Astrocyte of the cerebellum (primary cell): ENCODE data around the gene PRDM15.

ENCODE experiments used
- DNase-seq: peaks from one replicate; pipeline ENCODE4 v3.0.0-alpha.2; 2011; ENCODE audit warnings: low read depth
- H3K4me3 ChIP-seq: 2 replicates; pipeline ENCODE4 v1.5.1; 2011; ENCODE audit warnings: mild to moderate bottlenecking, low read depth, low read length, moderate library complexity
- in situ Hi-C: cut with HindIII; loops from 2 replicates; pipeline ENCODE4 v1.10.0; 2017; ENCODE audit warnings: low sequenced_read_pairs
- TF ChIP-seq, protein P1 (sequence below): IDR thresholded peaks from 2 replicates; pipeline ENCODE4 v1.5.1; 2012; ENCODE audit warnings: low read length, low read depth, moderate library complexity, mild to moderate bottlenecking; ENCODE audit errors: missing control alignments

The PRDM15 gene

DNA sequence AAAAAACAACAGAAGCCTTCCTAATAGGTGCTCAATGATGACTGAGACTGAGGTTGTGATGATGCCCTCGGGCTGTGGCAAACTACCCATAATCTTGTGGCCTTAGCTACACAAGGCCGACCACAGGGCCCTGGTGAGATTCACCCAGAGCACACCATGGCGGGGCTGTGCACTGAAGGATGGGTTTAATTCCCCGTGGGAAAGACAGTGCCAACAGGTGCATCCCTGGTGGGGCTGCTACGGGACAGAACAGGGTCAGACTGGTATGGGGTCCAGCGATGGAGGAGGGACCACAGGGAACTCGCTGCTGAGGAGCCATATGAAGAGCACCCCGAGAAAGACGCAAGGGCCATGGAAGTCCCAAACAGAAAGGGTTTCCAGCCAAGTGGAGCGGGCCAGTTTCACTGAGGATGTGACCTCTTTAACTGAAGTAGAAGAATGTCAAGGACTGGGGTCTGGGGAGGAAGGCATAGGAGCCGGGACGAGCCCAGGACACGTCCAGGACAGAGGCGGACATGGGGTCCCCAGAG, 21.3 kb downstream of the PRDM15 start:
- DNase-seq, result no peak
- in situ Hi-C loops, result no loop called here
- H3K4me3 ChIP-seq, result no peak overlapping the region
- TF ChIP-seq, protein P1, sequence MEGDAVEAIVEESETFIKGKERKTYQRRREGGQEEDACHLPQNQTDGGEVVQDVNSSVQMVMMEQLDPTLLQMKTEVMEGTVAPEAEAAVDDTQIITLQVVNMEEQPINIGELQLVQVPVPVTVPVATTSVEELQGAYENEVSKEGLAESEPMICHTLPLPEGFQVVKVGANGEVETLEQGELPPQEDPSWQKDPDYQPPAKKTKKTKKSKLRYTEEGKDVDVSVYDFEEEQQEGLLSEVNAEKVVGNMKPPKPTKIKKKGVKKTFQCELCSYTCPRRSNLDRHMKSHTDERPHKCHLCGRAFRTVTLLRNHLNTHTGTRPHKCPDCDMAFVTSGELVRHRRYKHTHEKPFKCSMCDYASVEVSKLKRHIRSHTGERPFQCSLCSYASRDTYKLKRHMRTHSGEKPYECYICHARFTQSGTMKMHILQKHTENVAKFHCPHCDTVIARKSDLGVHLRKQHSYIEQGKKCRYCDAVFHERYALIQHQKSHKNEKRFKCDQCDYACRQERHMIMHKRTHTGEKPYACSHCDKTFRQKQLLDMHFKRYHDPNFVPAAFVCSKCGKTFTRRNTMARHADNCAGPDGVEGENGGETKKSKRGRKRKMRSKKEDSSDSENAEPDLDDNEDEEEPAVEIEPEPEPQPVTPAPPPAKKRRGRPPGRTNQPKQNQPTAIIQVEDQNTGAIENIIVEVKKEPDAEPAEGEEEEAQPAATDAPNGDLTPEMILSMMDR, result no peak

DNA sequence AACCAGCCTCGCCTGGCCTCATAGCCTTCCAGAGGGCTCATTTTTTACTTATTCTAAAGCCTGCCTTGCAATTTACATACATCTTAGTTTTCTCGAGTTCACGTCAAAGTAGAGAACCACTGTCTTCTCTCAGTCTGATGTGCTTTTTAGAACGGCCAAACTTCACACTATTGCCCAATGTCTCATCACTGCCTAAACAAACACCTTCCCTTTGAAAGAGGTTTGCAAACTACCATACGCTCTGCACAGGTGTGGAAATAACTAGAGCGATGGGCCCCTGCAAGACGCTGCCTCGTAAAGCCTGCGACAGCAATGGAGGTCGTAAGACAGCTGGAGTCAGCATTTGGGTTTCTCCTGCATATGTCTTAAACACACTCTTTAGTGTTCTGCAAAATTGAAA, 22.6 kb downstream of the PRDM15 start:
- no peak overlapping the region for H3K4me3 ChIP-seq
- in situ Hi-C loops, result no loop called here
- TF ChIP-seq, protein P1, result no peak
- no peak for DNase-seq

DNA sequence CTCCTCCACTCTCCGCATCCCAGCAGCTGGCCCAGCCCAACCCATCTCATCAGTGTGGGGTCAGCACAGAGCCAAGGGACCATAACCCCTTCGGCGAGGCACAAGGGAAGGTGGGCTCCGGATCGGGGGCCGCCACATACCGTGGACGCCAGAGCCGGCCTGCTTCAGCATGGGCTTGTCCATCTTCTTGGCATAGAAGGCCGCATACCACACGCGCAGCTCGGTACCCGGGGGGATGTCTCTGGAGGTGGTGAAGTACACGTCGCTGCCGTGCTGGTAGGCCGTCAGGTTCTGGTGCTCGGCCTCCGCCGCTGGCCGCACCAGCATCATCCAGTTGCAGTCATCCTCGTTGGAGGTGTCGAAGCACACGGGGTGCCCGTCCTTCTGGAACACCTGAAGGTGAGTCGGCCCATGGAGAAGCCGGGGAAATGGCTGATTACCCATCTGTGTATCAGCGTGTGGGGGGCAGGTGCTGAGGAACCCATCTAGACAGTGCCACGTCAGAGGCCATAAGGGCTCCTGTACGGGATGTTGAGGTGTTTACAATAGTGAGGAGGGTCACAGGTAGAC, 24.6 kb downstream of the PRDM15 start:
- TF ChIP-seq, protein P1, result no peak
- in situ Hi-C loops, result no loop called here

DNA sequence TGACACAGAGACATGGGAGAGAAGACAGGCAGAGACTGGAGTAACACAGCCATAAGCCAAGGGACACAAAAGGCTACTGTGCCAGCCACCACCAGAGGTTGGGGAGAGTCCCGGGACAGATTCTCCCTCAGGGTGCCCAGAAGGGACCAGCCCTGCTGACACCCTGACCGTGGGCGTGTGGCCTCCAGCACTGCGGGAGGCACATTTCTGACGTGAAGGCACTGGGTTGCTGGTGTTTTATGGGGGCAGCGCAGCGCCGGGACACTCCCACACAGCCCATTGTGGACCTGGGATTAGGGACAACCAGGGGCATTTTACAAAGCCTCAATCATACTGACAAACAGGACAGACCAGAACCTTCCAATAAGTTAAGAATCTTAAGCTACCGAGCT, 26.2 kb downstream of the PRDM15 start:
- TF ChIP-seq, protein P1, result no peak
- H3K4me3 ChIP-seq, result no peak overlapping the region
- in situ Hi-C loops, result no loop called here
- no peak for DNase-seq

More for the DNA sequence above, 24.6 kb downstream of the PRDM15 start:
- no peak overlapping the region for H3K4me3 ChIP-seq
- DNase-seq, result no peak

DNA sequence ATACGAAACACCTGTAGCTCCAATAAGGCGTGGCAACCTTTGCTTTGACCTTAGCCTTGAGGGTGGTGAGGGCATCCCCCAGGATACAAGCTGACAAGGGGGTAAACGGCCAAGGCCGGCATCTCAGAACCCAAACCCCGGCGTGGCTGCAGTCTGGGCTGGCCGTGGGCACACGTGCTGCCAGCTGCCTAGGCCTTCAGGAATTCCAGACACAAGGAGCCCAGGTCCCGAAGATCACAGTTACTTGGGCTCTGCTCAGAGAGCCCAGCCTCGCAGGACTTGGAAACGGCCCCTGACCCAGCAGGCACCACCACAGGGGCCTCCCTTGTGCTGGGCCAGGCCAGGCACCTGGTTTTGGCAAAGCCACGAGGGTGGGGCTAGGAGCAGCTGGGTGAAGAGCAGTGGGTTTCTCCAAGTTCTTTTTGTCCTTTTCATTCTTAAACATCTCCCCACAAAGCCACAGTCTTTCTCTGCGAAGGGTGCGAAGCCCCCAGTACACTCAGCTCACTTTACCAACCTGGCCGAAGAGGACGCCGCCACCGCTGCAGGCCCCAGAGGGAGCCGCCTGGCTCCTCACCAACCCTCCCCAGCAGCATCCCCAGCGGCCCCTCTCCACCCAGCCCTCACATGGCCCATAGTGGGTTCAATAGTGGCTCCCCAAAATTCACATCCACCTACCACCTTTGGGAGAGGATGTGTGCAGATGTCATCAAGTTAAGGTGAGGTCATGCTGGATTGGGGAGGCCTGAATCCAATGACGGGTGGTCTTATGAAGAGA, 26.8 kb downstream of the PRDM15 start:
- no peak overlapping the region for H3K4me3 ChIP-seq
- no peak for DNase-seq
- in situ Hi-C loops, result no loop called here
- TF ChIP-seq, protein P1, result no peak

DNA sequence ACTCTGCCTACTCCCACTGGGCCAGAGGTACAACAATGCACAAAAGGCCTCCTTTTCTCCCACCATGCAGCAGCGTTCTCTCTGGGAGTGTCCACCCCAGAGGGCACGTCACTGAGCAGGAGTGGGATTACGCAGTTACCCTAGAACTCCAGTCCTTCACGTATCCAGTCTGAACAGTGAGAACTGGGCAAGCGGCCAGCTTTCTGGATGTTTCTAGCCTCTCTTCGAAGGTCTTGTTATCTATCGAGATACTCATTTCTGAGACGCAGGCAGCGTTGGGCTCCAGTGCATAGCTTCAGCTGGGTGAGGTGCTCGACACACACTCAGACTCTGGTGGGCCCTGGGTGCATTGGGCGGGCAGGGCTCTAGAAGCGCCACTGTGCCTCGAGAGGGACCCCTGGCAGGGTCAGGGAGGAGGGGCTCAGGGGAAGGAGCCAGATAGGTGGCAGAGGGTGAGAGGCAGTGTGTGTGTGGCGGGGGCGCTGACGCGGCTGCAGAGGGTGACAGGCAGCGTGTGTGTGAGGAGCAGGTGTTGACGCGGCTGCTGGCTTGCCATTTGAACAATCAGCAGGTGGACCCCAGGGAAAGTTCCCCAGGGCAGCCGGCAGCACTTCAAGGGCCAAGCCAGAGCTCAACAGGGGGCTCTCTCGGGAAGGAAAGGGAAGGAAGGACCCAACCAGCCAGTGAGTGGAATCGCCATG, 27.9 kb downstream of the PRDM15 start:
- DNase-seq, result no peak
- in situ Hi-C loops, result no loop called here
- H3K4me3 ChIP-seq, result no peak overlapping the region
- TF ChIP-seq, protein P1, result no peak
